Large intestine (tissue), 3 donors: ENCODE measurements around the gene G6PC3. TPM values are rescaled to one million over a fixed set of nuclear protein-coding genes. Genes with fewer than 3 reads are reported as not detected.
"Not testable (repeated sequence)": the region's sequence is repeated elsewhere in the genome, so short reads cannot be mapped to it uniquely, and the experiment has no call there.

Source experiments
- DNase-seq, 2 donors: peaks; one replicate each; pipeline versions ENCODE4 v3.0.0 to v3.0.0-alpha.2; 2013
- H3K27ac ChIP-seq: one replicate; pipeline ENCODE4 v1.5.1; 2013; ENCODE audit warnings: low read length
- H3K27me3 ChIP-seq: 2 replicates; pipeline ENCODE4 v1.6.1; 2013; ENCODE audit warnings: low read length; ENCODE audit not compliant: control insufficient read depth, insufficient read depth
- H3K36me3 ChIP-seq: 2 replicates; pipeline ENCODE4 v1.6.1; 2013; ENCODE audit warnings: low read length; ENCODE audit not compliant: control insufficient read depth, insufficient read depth
- H3K4me1 ChIP-seq: one replicate; pipeline ENCODE4 v1.6.1; 2013; ENCODE audit warnings: low read length; ENCODE audit not compliant: control insufficient read depth, insufficient read depth
- H3K4me3 ChIP-seq: one replicate; pipeline ENCODE4 v1.5.1; 2013; ENCODE audit warnings: low read length
- H3K9me3 ChIP-seq: one replicate; pipeline ENCODE4 v1.6.1; 2013; ENCODE audit warnings: mild to moderate bottlenecking, low read depth, low read length, moderate library complexity; ENCODE audit not compliant: control insufficient read depth
- WGBS: methylation state at CpG from one replicate; pipeline ENCODE4 v1.1.5; 2013; ENCODE audit warnings: low lambda C conversion rate; ENCODE audit not compliant: insufficient coverage; 5-methylcytosine and 5-hydroxymethylcytosine counted together
- polyA plus RNA-seq: library from polyadenylated mRNA; unstranded; fragments of 120-200 nt; gene quantifications from one replicate; pipeline ENCODE4 v1.2.1, GENCODE V29; 2013

G6PC3 gene
- polyA plus RNA-seq, 1 donor = 57.5 TPM

- H3K27me3 ChIP-seq = no peaks in the 10 kb centered on the region
- H3K4me3 ChIP-seq = no peak overlapping the region
- no peak for DNase-seq
- H3K4me1 ChIP-seq = peaks cover 18% of the 10 kb centered on the region
- H3K9me3 ChIP-seq = no peaks in the 10 kb centered on the region
- H3K36me3 ChIP-seq = peaks cover 41% of the 10 kb centered on the region
- no CpG with 5 or more reads among the region's 11 CpGs for WGBS
- H3K27ac ChIP-seq = no peak overlapping the region
Measured at GRCh38 chr17:44115585-44116415, 45.3 kb downstream of the G6PC3 start.

- DNase-seq = no peak
- H3K36me3 ChIP-seq = peaks cover 41% of the 10 kb centered on the region
- no peaks in the 10 kb centered on the region for H3K9me3 ChIP-seq
- no peak overlapping the region for H3K4me3 ChIP-seq
- WGBS = no CpG with 5 or more reads among the region's 18 CpGs
- H3K4me1 ChIP-seq = peaks cover 11% of the 10 kb centered on the region
- no peaks in the 10 kb centered on the region for H3K27me3 ChIP-seq
- H3K27ac ChIP-seq = no peak overlapping the region
Measured at GRCh38 chr17:44117351-44117750, 46.8 kb downstream of the G6PC3 start.

- WGBS = no CpG with 5 or more reads among the region's 10 CpGs
- Histone ChIP-seq H3K36me3 (peaks cover 36% of the 10 kb centered on the region), H3K27me3 (no peaks in the 10 kb centered on the region), H3K27ac (no peak overlapping the region), H3K4me1 (peaks cover 14% of the 10 kb centered on the region), H3K9me3 (no peaks in the 10 kb centered on the region), H3K4me3 (no peak overlapping the region)
- no peak for DNase-seq
Measured at GRCh38 chr17:44118427-44119050, 48.0 kb downstream of the G6PC3 start.

- Histone ChIP-seq H3K9me3 (no peaks in the 10 kb centered on the region), H3K36me3 (peaks cover 31% of the 10 kb centered on the region), H3K27me3 (no peaks in the 10 kb centered on the region), H3K4me1 (peaks cover 14% of the 10 kb centered on the region), H3K27ac (no peak overlapping the region), H3K4me3 (no peak overlapping the region)
- no peak for DNase-seq
- no CpG with 5 or more reads among the region's 5 CpGs for WGBS
Measured at GRCh38 chr17:44119062-44119461, 48.5 kb downstream of the G6PC3 start.

GRCh38 chr17:44119798-44120197 is 49.3 kb downstream of the G6PC3 start:
- no peak for DNase-seq
- Histone ChIP-seq H3K36me3 (peaks cover 25% of the 10 kb centered on the region), H3K27me3 (no peaks in the 10 kb centered on the region), H3K4me1 (peaks cover 14% of the 10 kb centered on the region), H3K4me3 (no peak overlapping the region), H3K27ac (no peak overlapping the region), H3K9me3 (no peaks in the 10 kb centered on the region)
- WGBS = no CpG with 5 or more reads among the region's 2 CpGs

GRCh38 chr17:44120281-44120680 is 49.7 kb downstream of the G6PC3 start:
- DNase-seq, H3K27ac ChIP-seq, H3K9me3 ChIP-seq, H3K27me3 ChIP-seq, H3K4me3 ChIP-seq: not testable (repeated sequence)
- Histone ChIP-seq H3K36me3 (peaks cover 21% of the 10 kb centered on the region), H3K4me1 (peaks cover 14% of the 10 kb centered on the region)
- WGBS = no CpG with 5 or more reads among the region's 11 CpGs

- Histone ChIP-seq H3K9me3 (no peaks in the 10 kb centered on the region), H3K27ac (no peak overlapping the region), H3K36me3 (peaks cover 18% of the 10 kb centered on the region), H3K4me3 (no peak overlapping the region), H3K27me3 (no peaks in the 10 kb centered on the region), H3K4me1 (peaks cover 14% of the 10 kb centered on the region)
- no peak for DNase-seq
- no CpG with 5 or more reads among the region's 9 CpGs for WGBS
Measured at GRCh38 chr17:44120851-44121605, 50.5 kb downstream of the G6PC3 start.

GRCh38 chr17:44121997-44122815 is 51.7 kb downstream of the G6PC3 start:
- WGBS = no CpG with 5 or more reads among the region's 1 CpG
- H3K4me3 ChIP-seq = peak overlapping the region; percentile 69
- H3K4me1 ChIP-seq = peaks cover 14% of the 10 kb centered on the region

GRCh38 chr17:44122816-44123355 is 52.4 kb downstream of the G6PC3 start:
- Histone ChIP-seq H3K27me3 (no peaks in the 10 kb centered on the region), H3K27ac (peak overlapping the region; percentile 44), H3K4me1 (peaks cover 14% of the 10 kb centered on the region), H3K36me3 (peaks cover 3% of the 10 kb centered on the region), H3K4me3 (peak overlapping the region; percentile 69), H3K9me3 (no peaks in the 10 kb centered on the region)
- DNase-seq = peak in 1 of 2 donors; percentile 31
- no CpG with 5 or more reads among the region's 32 CpGs for WGBS

More at GRCh38 chr17:44121997-44122815, 51.7 kb downstream of the G6PC3 start:
- H3K9me3 ChIP-seq = no peaks in the 10 kb centered on the region
- no peaks in the 10 kb centered on the region for H3K27me3 ChIP-seq
- no peak for DNase-seq
- H3K27ac ChIP-seq = peak overlapping the region; percentile 44
- H3K36me3 ChIP-seq = peaks cover 7% of the 10 kb centered on the region
